H9 (cell line): ENCODE data around the gene PDCD1. TPM values are rescaled to one million over a fixed set of nuclear protein-coding genes. Genes with fewer than 3 reads are reported as not detected.
A peak's percentile ranks its signal among the peaks of the same experiment; 100 is the strongest.

ENCODE experiments used
- DNase-seq: peaks from one replicate; pipeline ENCODE4 v3.0.0-alpha.2; 2017
- H2AFZ ChIP-seq: one replicate; pipeline ENCODE4 v1.6.1; 2013; ENCODE audit warnings: mild to moderate bottlenecking, low read length, control low read depth, moderate library complexity
- H2AK5ac ChIP-seq: 2 replicates; pipeline ENCODE4 v1.6.1; 2013; ENCODE audit warnings: low read length, control low read depth, mixed read lengths; ENCODE audit not compliant: insufficient read length
- H2BK120ac ChIP-seq: one replicate; pipeline ENCODE4 v1.6.1; 2013; ENCODE audit warnings: low read depth, mild to moderate bottlenecking, low read length, control low read depth, inconsistent platforms; ENCODE audit not compliant: poor library complexity, severe bottlenecking
- H2BK12ac ChIP-seq: 2 replicates; pipeline ENCODE4 v1.6.1; 2013; ENCODE audit warnings: low read length, control low read depth, mixed read lengths, low read depth; ENCODE audit not compliant: insufficient read length
- H2BK15ac ChIP-seq: 2 replicates; pipeline ENCODE4 v1.6.1; 2013; ENCODE audit warnings: low read depth, low read length, control low read depth
- H2BK20ac ChIP-seq: one replicate; pipeline ENCODE4 v1.6.1; 2013; ENCODE audit warnings: low read depth, mild to moderate bottlenecking, low read length, control low read depth, inconsistent platforms; ENCODE audit not compliant: poor library complexity, severe bottlenecking
- H2BK5ac ChIP-seq: 2 replicates; pipeline ENCODE4 v1.6.1; 2013; ENCODE audit warnings: low read length, control low read depth, mixed read lengths; ENCODE audit not compliant: insufficient read length
- H3K14ac ChIP-seq: 2 replicates; pipeline ENCODE4 v1.6.1; 2013; ENCODE audit warnings: low read length, control low read depth; ENCODE audit not compliant: insufficient read depth
- H3K18ac ChIP-seq: 2 replicates; pipeline ENCODE4 v1.6.1; 2013; ENCODE audit warnings: low read depth, mild to moderate bottlenecking, mixed read lengths, low read length, control low read depth; ENCODE audit not compliant: insufficient read length
- H3K23ac ChIP-seq: 2 replicates; pipeline ENCODE4 v1.6.1; 2013; ENCODE audit warnings: low read length, control low read depth, mixed read lengths, low read depth; ENCODE audit not compliant: insufficient read length
- H3K23me2 ChIP-seq: 2 replicates; pipeline ENCODE4 v1.6.1; 2013; ENCODE audit warnings: low read depth, mild to moderate bottlenecking, mixed read lengths, low read length, control low read depth; ENCODE audit not compliant: insufficient read length, poor library complexity, severe bottlenecking
- H3K27ac ChIP-seq: 2 replicates; pipeline ENCODE4 v1.5.1; 2013; ENCODE audit warnings: low read length, control low read depth, mixed read lengths, low read depth; ENCODE audit not compliant: insufficient read length
- H3K27me3 ChIP-seq: 2 replicates; pipeline ENCODE4 v1.6.1; 2013; ENCODE audit warnings: low read length, control low read depth, inconsistent platforms; ENCODE audit not compliant: insufficient read depth
- H3K4ac ChIP-seq: 2 replicates; pipeline ENCODE4 v1.6.1; 2013; ENCODE audit warnings: low read depth, mild to moderate bottlenecking, control low read depth, inconsistent platforms, low read length, moderate library complexity
- H3K4me1 ChIP-seq: 2 replicates; pipeline ENCODE4 v1.6.1; 2013; ENCODE audit warnings: low read length, control low read depth, inconsistent platforms; ENCODE audit not compliant: insufficient read depth
- H3K4me2 ChIP-seq: 2 replicates; pipeline ENCODE4 v1.6.1; 2013; ENCODE audit warnings: low read length, control low read depth, mixed read lengths; ENCODE audit not compliant: insufficient read length, insufficient read depth
- H3K56ac ChIP-seq: 2 replicates; pipeline ENCODE4 v1.6.1; 2013; ENCODE audit warnings: low read depth, mild to moderate bottlenecking, mixed read lengths, low read length, control low read depth; ENCODE audit not compliant: insufficient read length
- H3K79me1 ChIP-seq: 2 replicates; pipeline ENCODE4 v1.6.1; 2013; ENCODE audit warnings: low read depth, mild to moderate bottlenecking, moderate library complexity, low read length, control low read depth, inconsistent platforms; ENCODE audit not compliant: insufficient read depth, poor library complexity, severe bottlenecking
- H3K79me2 ChIP-seq: 2 replicates; pipeline ENCODE4 v1.6.1; 2013; ENCODE audit warnings: low read length, control low read depth, inconsistent platforms; ENCODE audit not compliant: insufficient read depth
- H3K9ac ChIP-seq: 2 replicates; pipeline ENCODE4 v1.6.1; 2013; ENCODE audit warnings: low read length, control low read depth, mixed read lengths; ENCODE audit not compliant: insufficient read length; ENCODE audit errors: extremely low read depth
- H3K9me3 ChIP-seq: one replicate; pipeline ENCODE4 v1.6.1; 2013; ENCODE audit warnings: low read depth, low read length, inconsistent platforms; ENCODE audit not compliant: control insufficient read depth
- H3T11ph ChIP-seq: one replicate; pipeline ENCODE4 v1.6.1; 2013; ENCODE audit warnings: mild to moderate bottlenecking, low read length, control low read depth, inconsistent platforms
- H4K20me1 ChIP-seq: one replicate; pipeline ENCODE4 v1.6.1; 2013; ENCODE audit not compliant: control insufficient read depth, insufficient read length, insufficient read depth
- H4K5ac ChIP-seq: 2 replicates; pipeline ENCODE4 v1.6.1; 2013; ENCODE audit warnings: low read depth, mild to moderate bottlenecking, mixed read lengths, low read length, control low read depth; ENCODE audit not compliant: insufficient read length
- H4K8ac ChIP-seq: replicated peaks from 2 replicates; pipeline ENCODE4 v1.6.1; 2013; ENCODE audit warnings: low read length, control low read depth, mixed read lengths, low read depth; ENCODE audit not compliant: insufficient read length
- H4K91ac ChIP-seq: 2 replicates; pipeline ENCODE4 v1.6.1; 2013; ENCODE audit warnings: low read depth, mild to moderate bottlenecking, moderate library complexity, mixed read lengths, low read length, control low read depth; ENCODE audit not compliant: insufficient read length
- H3K27ac Mint-ChIP-seq, 3 experiments: 2 replicates in 2 of 3; 3 replicates in 1 of 3; pipeline ENCODE4 v1.8.0; 2020 to 2021; ENCODE audit warnings: mixed read lengths in 3 of 3, mild to moderate bottlenecking in 1 of 3, moderate library complexity in 1 of 3
- H3K27me3 Mint-ChIP-seq: 2 replicates; pipeline ENCODE4 v1.8.0; 2021; ENCODE audit warnings: low read depth, mild to moderate bottlenecking, moderate library complexity, mixed read lengths
- H3K36me3 Mint-ChIP-seq, 3 experiments: 2 replicates in 2 of 3; 3 replicates in 1 of 3; pipeline ENCODE4 v1.8.0; 2020 to 2021; ENCODE audit warnings: low read depth in 3 of 3, mixed read lengths in 3 of 3; ENCODE audit not compliant: insufficient read depth in 1 of 3
- H3K4me1 Mint-ChIP-seq, 2 experiments: 2 replicates each; pipeline ENCODE4 v1.8.0; 2020; ENCODE audit warnings: mixed read lengths in 2 of 2
- H3K4me3 Mint-ChIP-seq, 2 experiments: 2 replicates in 1 of 2; 3 replicates in 1 of 2; pipeline ENCODE4 v1.8.0; 2020 to 2021; ENCODE audit warnings: mild to moderate bottlenecking in 2 of 2, mixed read lengths in 2 of 2, moderate library complexity in 1 of 2
- H3K9me3 Mint-ChIP-seq, 2 experiments: 2 replicates in 1 of 2; 3 replicates in 1 of 2; pipeline ENCODE4 v1.8.0; 2020; ENCODE audit warnings: mild to moderate bottlenecking in 2 of 2, mixed read lengths in 2 of 2, moderate library complexity in 1 of 2
- CTCF ChIP-seq: fragments of 200-600 bp; sonication (generic); conservative IDR thresholded peaks from 3 replicates; pipeline ENCODE4 v1.8.0; 2021; ENCODE audit warnings: antibody characterized with exemption, mild to moderate bottlenecking
- WGBS: extraction: QIAGEN DNeasy Blood & Tissue Kit; methylation state at CpG from one replicate; pipeline ENCODE4 v1.1.7; 2013; ENCODE audit warnings: missing lambda C conversion rate, low lambda C conversion rate, mixed read lengths; ENCODE audit not compliant: insufficient read length; ENCODE audit errors: extremely low coverage; 5-methylcytosine and 5-hydroxymethylcytosine counted together
- total RNA-seq: library from RNA; stranded (reverse); gene quantifications from 2 replicates; pipeline ENCODE4 v1.2.1, GENCODE V29; 2021

Gene PDCD1
- total RNA-seq, 1 experiment from 2014 or later = 1.6 TPM

GRCh38 chr2:241904011-241904718, 45.5 kb upstream of the PDCD1 start:
- peaks cover 3% of the 10 kb centered on the region; the same call in 1 of the 2 replicates for H3K27me3 Mint-ChIP-seq

More at GRCh38 chr2:241904011-241904718, 45.5 kb upstream of the PDCD1 start:
- Histone ChIP-seq H3K27ac (no peak overlapping the region), H2BK5ac (no peak overlapping the region), H3K79me1 (no peaks in the 10 kb centered on the region), H3K56ac (no peak overlapping the region), H3T11ph (no peak overlapping the region), H2BK15ac (no peak overlapping the region), H3K4me1 (no peaks in the 10 kb centered on the region; the same call in 1 of the 2 replicates), H3K14ac (no peak overlapping the region), H2BK120ac (no peak overlapping the region), H2AFZ (no peak overlapping the region), H3K9ac (no peak overlapping the region), H4K5ac (no peak overlapping the region), H3K18ac (no peak overlapping the region), H4K20me1 (no peaks in the 10 kb centered on the region), H3K23me2 (peaks cover 5% of the 10 kb centered on the region), H2BK12ac (no peak overlapping the region), H2BK20ac (no peak overlapping the region), H3K79me2 (no peaks in the 10 kb centered on the region), H3K4ac (no peak overlapping the region), H4K8ac (no peak overlapping the region), H3K23ac (no peak overlapping the region), H3K27me3 (no peaks in the 10 kb centered on the region; the same call in 1 of the 2 replicates), H3K4me2 (no peak overlapping the region), H4K91ac (no peak overlapping the region), H2AK5ac (no peak overlapping the region), H3K9me3 (no peaks in the 10 kb centered on the region)
- Mint-ChIP-seq H3K27ac (no peak overlapping the region; a peak in 1 of 7 replicates), H3K4me3 (no peak overlapping the region), H3K36me3 (no peaks in the 10 kb centered on the region), H3K4me1 (peaks cover 16 to 22% of the 10 kb centered on the region in 2 experiments), H3K9me3 (no peaks in the 10 kb centered on the region; a peak in 1 of 5 replicates)
- DNase-seq = peak; percentile 21
- no CpG with 5 or more reads among the region's 19 CpGs for WGBS
- TF ChIP-seq CTCF = no peak
